Measurements from ENCODE around the gene RBM20.

GRCh38 chr10:110778211-110778610 lies 134.1 kb downstream of the RBM20 start:
- TF ChIP-seq CTCF (IDR thresholded peaks at IDR 0.05) (no peak), POLR2A (IDR thresholded peaks at IDR 0.05) (no peak)

Data from thyroid gland (tissue), 4 donors.